Left kidney (tissue), 2 donors: ENCODE data around the gene PEX6. TPM values are rescaled to one million over a fixed set of nuclear protein-coding genes. Genes with fewer than 3 reads are reported as not detected.
"Not testable (repeated sequence)": the region's sequence is repeated elsewhere in the genome, so short reads cannot be mapped to it uniquely, and the experiment has no call there.

Experiments used
- DNase-seq: peaks from one replicate; pipeline ENCODE4 v3.0.0-alpha.2; 2013
- polyA plus RNA-seq: library from polyadenylated mRNA; unstranded; fragments of 120-200 nt; gene quantifications from one replicate; pipeline ENCODE4 v1.2.1, GENCODE V29; 2013; ENCODE audit not compliant: insufficient read length

The PEX6 gene
- polyA plus RNA-seq, 1 donor, result 18.2 TPM

DNA sequence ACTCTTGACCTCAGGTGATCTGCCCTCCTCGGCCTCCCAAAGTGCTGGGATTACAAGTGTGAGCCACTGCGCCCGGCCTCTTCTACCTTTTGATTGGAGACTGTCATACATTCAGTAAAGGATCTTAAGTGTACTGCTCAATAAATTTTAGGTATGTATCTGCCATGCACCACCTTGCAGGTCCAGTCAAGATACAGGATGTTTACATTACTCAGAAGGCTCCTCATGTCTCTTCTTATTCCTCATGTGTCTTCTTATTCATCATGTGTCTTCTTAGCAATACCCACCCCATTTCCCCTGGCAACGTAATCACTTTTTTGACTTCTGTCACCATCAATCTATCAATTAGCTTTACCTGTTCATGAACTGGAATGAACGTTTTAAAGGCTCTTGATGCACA is 26.9 kb upstream of the PEX6 start:
- DNase-seq, result no peak

DNA sequence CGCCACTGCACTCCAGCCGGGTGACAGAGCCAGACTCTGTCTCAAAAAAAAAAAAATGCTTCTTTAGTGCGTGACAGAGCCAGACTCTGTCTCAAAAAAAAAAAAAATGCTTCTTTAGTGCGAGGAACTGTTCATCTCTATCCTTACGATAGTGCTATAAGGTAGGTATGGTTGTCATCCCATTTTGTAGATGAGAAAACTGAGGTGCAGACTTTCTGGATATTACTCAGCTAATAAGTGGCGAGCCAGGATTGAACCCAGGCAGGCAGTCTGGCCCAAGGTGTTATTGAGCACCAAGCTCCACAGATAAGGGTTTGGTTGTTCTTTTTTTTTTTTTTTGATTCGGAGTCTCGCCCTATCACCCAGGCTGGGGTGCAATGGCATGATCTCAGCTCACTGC is 22.9 kb upstream of the PEX6 start:
- no peak for DNase-seq

DNA sequence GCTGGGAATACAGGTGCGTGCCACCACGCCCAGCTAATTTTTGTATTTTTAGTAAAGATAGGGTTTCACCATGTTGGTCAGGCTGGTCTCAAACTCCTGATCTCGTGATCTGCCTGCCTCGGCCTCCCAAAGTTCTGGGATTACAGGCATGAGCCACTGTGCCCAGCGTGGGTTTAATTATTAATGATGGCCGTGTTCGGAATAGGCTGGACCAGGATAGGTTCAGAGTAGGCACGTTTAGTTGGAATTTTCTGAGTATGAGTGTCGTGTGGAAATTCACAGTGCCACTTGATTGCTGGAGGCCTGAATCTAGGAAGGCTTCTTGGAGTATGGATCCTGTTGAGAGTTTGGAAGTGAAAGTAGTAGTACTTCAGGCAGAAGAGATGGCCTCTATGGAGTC is 19.2 kb upstream of the PEX6 start:
- DNase-seq, result not testable (repeated sequence)

DNA sequence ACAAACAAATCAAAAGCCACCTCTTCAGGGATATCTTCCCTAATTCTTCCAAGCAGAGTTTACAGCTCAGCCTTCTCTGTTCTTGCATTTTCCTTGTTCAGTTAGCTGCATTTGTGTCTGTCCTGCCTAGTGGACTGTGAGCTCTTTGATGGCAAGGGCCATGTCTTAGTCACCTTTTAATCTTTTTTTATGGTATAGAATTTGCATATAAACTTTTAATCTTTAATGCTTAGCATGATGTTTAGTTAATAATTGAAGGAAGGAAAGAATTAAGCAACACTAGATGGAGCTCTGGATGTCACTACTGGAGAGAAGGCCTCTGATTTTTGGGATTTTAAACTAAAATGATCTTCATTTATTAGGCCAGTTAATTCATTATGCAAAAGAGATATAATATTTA is 17.5 kb upstream of the PEX6 start:
- DNase-seq, result no peak

DNA sequence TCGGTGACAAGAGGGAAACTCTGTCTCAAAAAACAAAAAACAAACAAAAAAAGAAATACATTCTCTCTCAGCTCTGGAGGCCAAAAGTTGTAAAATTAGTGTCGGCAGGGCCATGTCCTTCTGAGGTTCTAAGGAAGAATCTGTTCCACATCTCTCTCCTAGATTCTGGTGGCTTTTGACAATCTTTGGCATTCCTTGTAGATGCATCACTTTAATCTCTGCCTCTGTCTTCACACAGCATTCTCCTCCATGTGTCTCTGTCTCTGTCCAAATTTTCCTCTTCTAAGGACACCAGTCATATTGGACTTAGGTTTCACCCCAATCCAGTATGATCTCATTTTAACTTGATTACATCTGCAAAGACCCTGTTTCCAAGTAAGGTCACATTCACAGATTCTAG is 14.5 kb upstream of the PEX6 start:
- DNase-seq, result no peak

DNA sequence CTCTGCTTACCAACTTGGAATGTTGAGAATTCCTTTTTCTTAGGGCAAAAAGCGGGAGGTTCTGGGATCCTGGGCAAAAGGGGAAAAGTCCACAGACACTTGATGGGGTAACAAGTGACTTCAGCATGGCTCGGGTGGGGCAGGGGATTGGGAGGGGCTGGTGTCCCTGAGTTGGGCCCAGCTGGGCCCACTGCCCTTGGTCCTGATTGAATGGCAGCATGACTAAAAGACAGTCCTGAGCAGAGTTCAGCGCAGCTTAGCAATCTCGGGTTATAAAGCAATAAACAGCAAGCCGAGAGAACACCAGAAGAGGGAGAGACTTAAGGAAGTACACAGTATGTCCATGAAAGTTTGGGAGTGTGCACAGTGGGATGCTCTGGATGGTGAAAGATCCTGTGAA is 10.9 kb upstream of the PEX6 start:
- no peak for DNase-seq

DNA sequence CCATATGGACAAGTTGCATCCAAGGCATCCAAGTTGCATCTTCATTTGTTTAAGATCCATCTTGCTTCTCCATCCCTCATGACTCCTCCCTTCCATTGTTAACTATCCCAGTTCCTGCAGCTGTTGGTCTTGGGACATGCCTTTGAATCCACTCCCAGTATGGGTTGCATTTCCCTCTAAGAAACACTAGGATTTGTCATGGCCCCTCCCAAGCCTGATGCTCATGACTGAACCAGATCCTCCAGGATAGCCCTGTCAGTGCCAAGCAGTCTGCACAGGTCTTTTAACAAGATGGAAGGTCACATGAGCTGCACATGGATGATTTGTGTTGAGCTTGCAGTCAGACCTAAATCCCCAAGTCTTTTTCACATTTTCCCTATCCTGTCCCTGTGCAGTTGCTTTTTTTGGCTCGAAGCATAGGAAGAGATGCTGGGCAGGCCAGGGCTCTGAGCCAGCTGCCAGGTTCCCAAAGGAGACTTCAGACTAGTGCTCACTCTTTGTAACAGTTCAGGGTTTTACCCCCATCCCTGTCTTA is 9.6 kb upstream of the PEX6 start:
- DNase-seq, result no peak

DNA sequence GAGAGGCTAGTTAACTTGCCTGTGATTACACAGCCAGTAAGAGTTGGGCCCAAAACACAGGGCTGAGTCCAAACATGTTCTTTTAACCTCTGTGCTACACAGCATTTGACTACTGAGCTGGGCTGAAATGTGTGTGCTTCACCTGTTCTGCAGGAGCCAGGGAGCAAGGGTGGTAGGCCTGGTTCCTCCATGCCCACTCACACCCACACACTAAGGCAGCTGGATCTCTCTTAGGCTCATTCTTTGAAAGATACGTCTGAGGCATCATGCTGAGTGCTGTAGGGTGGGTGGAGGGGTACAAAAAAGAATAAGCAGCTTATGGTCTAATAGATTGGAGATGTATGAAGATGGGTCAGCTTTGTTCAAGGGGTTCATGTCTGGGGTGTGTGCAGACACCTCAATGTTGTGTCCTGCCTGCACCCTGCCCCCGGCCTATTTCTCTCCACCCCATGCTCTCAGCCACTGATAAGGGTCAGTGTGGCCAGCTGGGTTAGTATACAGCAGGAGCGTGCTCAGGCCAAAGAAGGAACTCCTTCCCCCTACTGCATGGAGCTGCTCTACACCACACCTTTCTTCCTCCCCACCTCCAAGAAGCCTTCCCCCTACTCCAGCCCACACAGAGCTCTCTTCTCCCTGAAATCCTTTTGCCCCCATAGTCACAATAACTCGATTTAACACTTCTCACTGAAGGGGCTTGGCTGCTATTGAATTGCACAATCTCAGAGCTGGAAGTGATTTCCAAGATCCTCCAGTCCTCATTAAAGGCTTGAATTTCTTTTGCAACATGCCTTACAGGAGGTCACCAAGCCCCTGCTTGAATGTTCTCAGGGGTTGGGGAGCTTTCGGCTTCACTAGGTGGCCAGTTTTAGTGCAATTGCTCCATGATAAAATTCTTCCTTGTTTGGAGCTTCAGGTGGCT is 8.8 kb upstream of the PEX6 start:
- DNase-seq, result no peak

DNA sequence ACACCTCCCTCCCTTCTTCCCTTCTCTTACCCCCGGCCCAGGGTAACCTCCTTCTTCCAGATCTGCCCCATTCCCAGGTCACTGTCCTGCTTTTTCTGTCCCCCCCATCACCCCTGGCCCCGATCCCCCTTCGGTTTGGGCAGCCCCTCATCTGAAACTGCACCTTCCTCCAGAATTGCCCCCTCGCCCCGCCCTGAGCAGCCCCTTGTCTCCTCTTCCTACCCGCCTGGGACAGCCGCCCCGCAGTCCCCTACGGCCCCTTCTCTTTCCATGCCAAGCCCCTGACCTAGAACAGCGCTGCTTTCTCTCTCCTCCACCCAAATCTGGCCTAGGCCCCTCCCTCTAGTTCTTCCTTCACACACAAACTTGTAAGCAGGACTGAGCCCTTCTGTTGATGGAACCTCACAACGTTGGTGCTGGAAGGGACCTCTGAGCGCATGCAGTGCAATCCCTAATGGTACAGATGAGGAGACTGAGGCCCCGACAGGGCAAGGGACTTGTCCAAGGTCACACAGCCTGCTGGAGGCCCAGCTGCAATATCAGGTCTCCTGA is 6.0 kb upstream of the PEX6 start:
- no peak for DNase-seq

DNA sequence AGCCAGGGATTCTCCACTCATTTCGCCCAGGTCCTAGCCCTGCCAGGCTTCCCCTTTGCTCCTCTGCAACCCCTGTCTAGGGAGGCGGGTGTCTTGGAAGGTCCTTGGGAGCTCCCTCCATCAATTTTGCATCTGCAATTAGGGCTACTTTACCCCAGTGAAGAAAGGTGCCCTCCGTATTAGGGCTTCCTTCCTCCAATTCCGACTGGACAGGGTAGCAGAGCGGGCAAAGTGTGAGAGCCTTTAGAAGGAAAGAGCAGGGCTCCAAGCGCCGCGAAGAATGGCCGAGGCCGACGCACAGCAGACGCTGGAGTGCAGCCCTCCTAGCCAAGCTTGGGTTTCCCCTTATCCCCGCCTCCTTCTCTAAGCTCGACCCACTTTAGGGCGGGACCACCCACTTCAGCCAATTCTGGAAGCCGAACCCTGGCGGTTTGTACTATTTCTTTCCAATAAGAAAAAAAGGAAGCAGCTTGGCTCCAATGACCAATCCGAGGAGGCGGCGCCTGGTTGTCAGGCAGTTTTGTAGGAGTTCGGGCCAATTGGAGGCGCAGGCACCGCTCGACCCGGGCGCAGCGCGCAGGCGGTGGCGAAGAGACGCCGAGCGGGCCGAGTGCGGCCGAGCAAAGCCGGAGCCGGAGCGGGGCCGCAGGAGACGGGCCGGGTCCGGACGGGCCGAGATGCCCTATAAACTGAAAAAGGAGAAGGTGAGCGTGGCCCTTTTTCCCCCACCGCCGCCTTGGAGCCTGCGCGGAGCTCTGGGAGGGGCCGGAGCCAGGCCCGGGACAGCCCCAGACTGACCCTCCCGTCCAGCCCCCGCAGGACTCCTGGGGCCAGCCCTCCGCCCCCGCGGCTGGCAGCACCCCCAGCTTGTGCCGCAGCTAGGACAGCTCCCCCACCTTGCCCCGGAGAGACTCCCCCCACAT is 5.3 kb upstream of the PEX6 start, which contains the start of gene PPP2R5D:
TSS of gene PPP2R5D (plus strand) at position 570 of the 923 bp plus-strand sequence. CDS start at position 678, 108 bp downstream.
- DNase-seq, result peak; percentile 99

DNA sequence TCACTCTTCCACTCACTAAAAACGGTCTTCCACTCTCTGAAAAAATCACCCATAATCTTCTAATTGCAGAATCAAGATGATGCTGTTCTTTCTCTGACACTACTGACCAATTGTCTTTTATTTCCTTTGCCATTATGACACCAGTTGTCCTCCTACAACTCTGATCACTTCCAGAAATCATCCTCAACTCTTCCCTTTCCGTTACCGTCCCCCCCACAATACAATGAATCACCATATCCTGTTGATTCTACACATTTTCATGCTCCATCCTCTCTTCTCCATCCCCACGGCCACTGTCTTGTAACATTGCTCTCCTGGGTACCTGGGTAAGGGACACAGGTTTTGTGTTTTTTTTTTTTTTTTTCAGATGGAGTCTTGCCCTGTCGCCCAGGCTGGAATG is 2.9 kb upstream of the PEX6 start:
- no peak for DNase-seq

DNA sequence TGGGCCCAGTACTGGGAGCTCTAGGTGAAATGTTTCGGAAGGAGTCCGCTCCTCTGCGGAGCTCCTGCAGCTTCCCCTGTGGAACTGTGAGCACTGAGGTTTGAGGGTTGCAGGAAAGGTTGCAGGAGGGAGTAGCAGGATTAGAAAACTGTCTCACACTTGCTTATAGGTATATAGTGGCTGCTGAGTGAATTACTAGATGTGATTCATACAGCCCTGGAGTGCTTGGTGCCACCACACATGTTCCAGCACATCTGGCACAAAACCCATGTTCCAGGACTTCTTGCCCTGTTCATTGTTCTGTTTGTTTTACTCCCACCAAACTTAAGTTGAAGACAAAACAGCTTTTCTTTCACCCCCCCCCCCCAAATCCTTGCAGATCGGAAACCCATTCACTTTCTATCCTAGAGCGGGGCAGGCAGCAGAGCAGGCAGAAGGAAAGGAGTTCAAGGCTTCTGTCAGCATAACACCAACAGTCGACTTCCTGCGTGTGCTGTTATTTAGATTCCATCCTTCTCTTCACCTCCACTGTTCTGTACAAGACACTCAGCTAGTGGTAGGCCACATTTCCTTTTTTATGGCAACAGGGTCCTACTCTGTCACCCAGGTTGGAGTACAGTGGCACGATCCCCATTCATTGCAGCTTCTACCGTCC is 669 bp upstream of the PEX6 start:
- no peak for DNase-seq

DNA sequence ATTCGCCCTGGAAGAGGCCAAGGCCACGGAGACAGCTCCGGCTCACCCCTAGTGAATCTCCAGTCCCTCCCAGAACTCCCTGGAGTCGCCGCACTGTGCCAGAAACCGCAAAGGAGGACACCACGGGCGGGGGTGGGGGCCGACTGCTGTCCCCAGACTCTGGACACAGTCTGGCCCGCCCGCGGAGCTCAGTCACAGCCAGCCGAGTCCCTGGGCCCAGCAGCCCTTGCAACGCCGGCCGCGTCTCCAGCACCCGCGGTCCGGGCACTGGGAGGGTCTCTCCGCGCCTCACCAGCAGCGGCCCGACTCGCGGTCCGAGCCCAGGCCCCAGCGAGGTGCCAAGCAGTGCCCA is 518 bp downstream of the PEX6 start:
- DNase-seq, result no peak

DNA sequence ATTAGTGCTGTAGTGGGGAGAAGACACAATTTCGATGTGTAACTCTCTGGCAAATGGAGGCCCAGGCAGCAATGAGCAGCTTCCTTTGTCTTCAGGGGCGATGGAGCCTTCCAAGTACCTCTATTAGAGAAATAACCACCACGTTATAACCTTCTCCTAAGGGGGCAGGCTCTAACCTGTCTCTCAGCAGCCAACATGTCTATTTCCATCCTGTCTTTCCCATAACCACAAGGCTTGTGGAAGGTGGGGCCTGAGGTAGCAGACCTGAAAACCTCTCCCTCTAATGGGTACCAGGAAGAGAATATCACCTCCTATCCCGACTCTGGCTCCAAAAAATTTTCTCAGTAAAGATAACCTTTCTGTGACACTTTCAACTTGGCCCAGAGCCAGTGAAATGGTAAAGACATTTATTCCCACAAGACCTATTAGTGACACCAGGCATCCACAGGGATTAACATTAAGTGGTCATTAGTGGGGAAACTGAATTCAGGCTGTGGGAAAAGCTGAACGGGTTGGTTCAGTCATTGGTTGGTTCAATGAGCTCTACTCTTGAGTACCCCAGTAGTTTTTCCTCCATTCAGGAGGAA is 4.0 kb downstream of the PEX6 start:
- no peak for DNase-seq

DNA sequence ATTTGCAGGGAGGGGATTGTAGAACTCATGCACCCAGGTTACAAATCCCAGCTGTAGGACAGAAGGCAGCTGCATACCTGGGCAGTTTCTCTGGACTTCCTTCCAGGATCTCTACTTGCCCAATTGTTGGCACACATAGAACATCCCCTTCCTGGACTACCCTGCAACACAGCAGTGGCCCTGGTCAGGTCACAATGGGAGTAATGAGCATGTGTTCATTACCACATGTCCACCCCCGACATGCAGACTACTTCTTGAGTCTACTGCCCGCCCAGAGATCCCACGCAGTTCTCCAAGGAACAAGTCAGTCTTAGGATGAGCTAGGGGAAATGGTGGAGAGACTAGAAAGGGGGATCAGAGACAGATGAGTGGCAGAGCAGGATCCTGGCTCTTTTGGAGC is 5.1 kb downstream of the PEX6 start:
- DNase-seq, result no peak

DNA sequence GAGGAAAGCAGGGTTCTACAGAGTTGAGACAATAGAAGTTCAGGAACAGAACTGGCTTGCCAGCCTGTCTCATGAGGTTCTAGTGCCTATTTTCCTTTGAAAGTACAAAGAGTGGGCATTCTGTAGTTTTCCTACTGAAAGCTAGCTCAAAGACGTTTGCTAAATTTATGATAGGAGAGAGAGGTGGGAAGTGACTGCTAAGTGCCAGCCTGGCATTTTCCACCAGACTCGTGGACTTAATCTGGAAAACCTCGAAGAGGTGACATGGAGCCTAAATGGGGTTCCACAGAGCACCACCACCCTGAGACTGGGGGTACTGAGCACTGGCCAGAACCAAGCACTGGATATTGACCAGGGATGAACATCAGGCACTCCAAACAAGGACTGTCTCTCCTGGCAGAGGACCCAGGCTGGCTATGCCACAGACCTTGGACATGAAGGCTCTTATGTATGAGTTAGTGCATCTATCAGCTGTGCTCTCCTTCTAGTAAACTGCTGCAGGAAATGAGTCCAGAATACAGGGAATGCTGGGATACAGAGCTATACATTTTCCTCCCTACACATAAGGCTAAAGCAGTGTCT is 7.1 kb downstream of the PEX6 start:
- no peak for DNase-seq

DNA sequence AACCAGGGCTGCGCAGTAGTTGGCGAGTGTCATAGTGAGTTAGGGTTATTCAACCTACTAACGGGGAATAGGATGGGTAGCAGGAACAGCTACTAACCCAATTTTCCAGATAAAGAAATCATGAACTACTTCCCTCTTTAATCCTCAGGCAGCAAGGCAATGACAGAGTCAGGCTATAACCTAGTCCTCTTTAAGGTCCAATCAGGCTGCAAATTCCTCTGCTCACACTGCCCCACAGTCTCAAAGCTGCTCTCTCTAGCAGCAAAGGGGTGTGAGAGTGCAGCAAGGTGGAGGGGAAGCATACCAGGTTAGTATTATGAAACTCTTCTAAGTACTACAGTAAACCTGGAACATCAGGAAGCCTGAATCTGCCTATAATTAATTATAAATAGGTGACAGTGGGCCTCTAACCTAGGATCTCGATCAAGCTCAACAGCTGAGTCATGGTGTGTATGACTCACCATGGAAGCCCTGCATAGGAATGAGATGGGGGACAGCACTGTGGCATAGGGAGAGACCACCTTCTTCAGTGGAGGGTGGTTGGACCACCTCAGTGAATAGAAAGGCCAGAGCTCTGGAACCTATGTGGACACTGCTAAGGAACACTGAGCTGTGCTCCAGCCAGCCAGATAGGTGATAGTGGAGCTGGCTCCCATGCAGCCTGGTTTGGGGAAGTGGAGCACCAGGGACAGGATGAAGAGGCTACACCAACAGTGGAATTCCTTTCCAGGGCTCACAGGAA is 7.9 kb downstream of the PEX6 start:
- DNase-seq, result no peak

DNA sequence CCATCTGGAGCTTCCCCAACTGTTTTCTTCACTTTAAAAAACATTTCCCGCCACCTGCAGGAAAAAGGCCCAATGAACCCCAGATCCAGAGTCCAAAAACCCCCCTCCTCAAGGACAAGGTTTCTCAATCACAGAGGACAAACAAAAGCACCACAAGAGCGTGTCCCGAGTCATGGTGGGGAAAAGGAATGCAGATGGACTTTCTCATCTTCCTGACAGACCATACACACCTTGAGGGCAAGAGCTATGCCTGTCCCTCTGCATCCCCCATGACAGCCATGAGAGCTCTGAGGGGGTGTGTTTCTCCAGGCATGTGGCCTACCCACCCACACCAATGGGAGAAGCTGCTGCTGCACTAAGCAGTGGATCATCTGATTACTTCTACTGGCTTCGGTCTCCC is 9.0 kb downstream of the PEX6 start:
- no peak for DNase-seq

DNA sequence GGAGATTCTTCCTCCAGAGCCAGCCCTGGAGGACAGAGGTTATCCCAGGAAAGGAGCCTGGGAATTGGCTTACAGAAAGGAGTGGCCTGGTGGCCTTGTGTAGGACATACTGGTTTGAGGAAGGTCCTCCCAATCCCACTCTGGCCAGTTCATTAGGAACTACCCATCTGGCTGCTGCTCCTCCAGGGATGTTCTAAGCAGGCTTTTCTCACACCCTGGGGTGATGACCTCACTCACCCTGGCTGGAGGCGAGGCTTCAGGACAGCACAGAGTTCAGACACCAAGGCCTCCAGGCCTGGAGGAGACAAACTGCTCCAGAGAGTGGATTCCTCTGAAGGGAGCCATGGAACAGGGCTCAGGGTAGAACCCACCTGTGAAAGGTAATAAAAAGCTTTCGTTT is 9.6 kb downstream of the PEX6 start:
- DNase-seq, result no peak

DNA sequence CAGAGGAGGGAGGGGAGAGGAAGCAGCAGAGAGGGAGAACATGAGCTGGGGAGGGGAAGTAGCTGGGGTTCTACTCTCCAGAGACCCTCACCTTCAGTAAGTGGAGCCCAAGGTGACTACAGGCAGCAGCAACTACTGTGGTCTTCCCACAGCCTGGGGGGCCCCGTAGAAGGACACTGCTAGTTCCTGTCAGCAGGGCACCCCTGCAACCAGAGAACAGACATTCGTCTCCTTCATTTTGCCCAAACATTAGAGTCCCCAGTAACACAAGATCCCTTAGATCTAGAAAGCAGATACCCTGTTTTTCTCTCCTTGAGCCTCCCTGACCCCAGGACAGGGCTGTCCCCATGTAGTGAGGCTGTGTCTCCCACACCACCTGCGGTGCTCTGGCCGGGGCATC is 10.2 kb downstream of the PEX6 start:
- DNase-seq, result no peak
